ENCODE results near the gene TIGD3.

TIGD3 gene

GRCh38 chr11:65354265-65355012, at the start of gene TIGD3:
TIGD3 (plus strand) TSS chr11:65354751; CDS start chr11:65355809, 1,058 bp downstream.
- peak; percentile 98 for DNase-seq

GRCh38 chr11:65305501-65306268, 48.9 kb upstream of the TIGD3 start:
- DNase-seq: peak; percentile 80

- DNase-seq: no peak
These were observed 47.0 kb upstream of the TIGD3 start for GRCh38 chr11:65307298-65308229.

- peak; percentile 56 for DNase-seq
These were observed 46.2 kb upstream of the TIGD3 start for GRCh38 chr11:65308281-65308891.

GRCh38 chr11:65309006-65309405, 45.5 kb upstream of the TIGD3 start:
- DNase-seq: no peak

GRCh38 chr11:65310215-65310614, 44.3 kb upstream of the TIGD3 start:
- DNase-seq: peak; percentile 29

- no peak for DNase-seq
These were observed 43.8 kb upstream of the TIGD3 start for GRCh38 chr11:65310736-65311135.

GRCh38 chr11:65311170-65311678, 43.3 kb upstream of the TIGD3 start:
- DNase-seq: no peak

- DNase-seq: peak; percentile 91
These were observed 39.9 kb upstream of the TIGD3 start, which contains the start of gene CDC42EP2 for GRCh38 chr11:65314501-65315203. CDC42EP2 (plus strand) TSS chr11:65314866; CDS start chr11:65320899, 6,033 bp downstream.

- peak; percentile 79 for DNase-seq
These were observed 39.2 kb upstream of the TIGD3 start for GRCh38 chr11:65315204-65315865.

GRCh38 chr11:65315866-65316226, 38.7 kb upstream of the TIGD3 start:
- peak; percentile 69 for DNase-seq

- peak; percentile 47 for DNase-seq
These were observed 38.1 kb upstream of the TIGD3 start for GRCh38 chr11:65316227-65317024.

- DNase-seq: peak; percentile 86
These were observed 37.3 kb upstream of the TIGD3 start for GRCh38 chr11:65317025-65317786.

- no peak for DNase-seq
These were observed 34.0 kb upstream of the TIGD3 start for GRCh38 chr11:65320386-65321075.

- DNase-seq: no peak
These were observed 33.5 kb upstream of the TIGD3 start for GRCh38 chr11:65321076-65321475.

- DNase-seq: no peak
These were observed 32.6 kb upstream of the TIGD3 start for GRCh38 chr11:65321828-65322485.

- DNase-seq: no peak
These were observed 30.7 kb upstream of the TIGD3 start for GRCh38 chr11:65323813-65324212.

- no peak for DNase-seq
These were observed 29.1 kb upstream of the TIGD3 start for GRCh38 chr11:65325435-65325834.
